T-helper 1 cell treated with Interleukin-12 subunit alpha and Interleukin-12 subunit beta and Interleukin-4 antibody, amounts not matched to agents 30 μg/mL and 1 μg/mL, for 36 hours (primary cell): Measurements from ENCODE around the gene ANAPC15.

Experiments used
- H3K27ac Mint-ChIP-seq: one replicate; pipeline ENCODE4 v1.8.0; 2021; ENCODE audit warnings: mild to moderate bottlenecking, mixed read lengths
- H3K27me3 Mint-ChIP-seq: one replicate; pipeline ENCODE4 v1.8.0; 2021; ENCODE audit warnings: low read depth, mixed read lengths
- H3K36me3 Mint-ChIP-seq: one replicate; pipeline ENCODE4 v1.8.0; 2021; ENCODE audit warnings: low read depth, mixed read lengths
- H3K4me1 Mint-ChIP-seq: one replicate; pipeline ENCODE4 v1.8.0; 2021; ENCODE audit warnings: low read depth, mixed read lengths
- H3K4me3 Mint-ChIP-seq: one replicate; pipeline ENCODE4 v1.8.0; 2021; ENCODE audit warnings: mild to moderate bottlenecking, moderate library complexity, mixed read lengths
- H3K9me3 Mint-ChIP-seq: one replicate; pipeline ENCODE4 v1.8.0; 2021; ENCODE audit warnings: mixed read lengths

ANAPC15 gene

DNA sequence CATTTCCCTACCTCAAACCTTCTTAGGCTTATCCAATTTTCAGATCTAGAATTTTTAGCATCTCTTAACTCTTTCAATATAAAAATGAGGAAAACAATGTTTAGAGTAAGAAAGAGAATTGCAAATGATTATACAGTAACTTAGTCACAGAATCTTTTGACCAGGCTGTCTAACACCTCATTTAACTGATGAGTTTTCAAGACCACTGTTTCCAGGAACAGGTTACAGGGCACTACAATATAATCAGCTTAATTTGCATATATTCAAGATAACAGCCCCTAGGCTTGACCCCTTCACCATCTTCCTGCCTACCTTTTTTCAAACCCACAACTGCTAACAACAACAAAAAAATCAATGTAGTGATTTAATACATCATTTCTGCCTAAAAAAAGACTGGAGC, 44.8 kb downstream of the ANAPC15 start:
- Mint-ChIP-seq H3K4me3 (no peak overlapping the region), H3K9me3 (no peaks in the 10 kb centered on the region), H3K27ac (no peak overlapping the region), H3K27me3 (no peaks in the 10 kb centered on the region), H3K36me3 (peaks cover 27% of the 10 kb centered on the region), H3K4me1 (peaks cover 40% of the 10 kb centered on the region)

DNA sequence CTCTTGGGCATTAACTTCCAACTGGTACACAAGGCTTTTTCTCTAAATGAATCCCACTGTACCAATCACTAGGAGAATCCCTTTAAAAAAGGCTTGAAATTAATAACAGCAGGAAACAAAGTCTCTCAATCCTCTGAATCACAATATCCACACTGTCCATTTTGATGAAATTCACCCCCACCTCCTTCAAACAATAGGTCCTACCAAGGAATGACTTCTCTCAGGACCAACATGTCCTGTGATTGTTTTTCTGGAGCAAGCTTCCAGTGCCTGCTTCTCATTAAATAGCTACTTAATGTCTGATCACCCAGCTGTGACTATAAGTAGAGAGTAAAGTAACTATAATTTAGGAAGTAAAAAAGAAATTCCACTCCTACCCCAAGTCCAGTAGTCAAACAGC, 45.2 kb downstream of the ANAPC15 start:
- no peaks in the 10 kb centered on the region for H3K9me3 Mint-ChIP-seq
- H3K4me3 Mint-ChIP-seq = no peak overlapping the region
- peaks cover 37% of the 10 kb centered on the region for H3K4me1 Mint-ChIP-seq
- H3K27ac Mint-ChIP-seq = no peak overlapping the region
- peaks cover 27% of the 10 kb centered on the region for H3K36me3 Mint-ChIP-seq
- H3K27me3 Mint-ChIP-seq = no peaks in the 10 kb centered on the region

DNA sequence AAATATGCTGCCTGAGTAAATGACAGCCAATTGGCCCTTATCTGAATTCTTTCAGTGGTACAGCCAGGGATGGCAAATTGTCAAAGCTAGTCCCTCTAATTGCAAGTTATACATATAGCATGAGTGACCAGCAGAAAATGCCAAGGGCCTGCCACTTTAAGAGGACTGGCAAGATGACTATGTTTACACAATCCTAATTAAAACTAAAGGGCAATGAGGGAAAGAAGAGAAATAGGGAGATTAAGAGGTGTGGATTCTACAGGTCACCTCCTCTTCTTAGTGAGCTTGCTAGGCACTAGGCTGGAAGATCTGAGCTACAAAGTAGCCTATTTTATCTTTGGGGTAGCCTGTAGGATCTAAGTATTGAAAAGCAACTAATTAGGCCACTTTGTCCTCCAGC, 45.6 kb downstream of the ANAPC15 start:
- Mint-ChIP-seq H3K4me1 (peaks cover 33% of the 10 kb centered on the region), H3K36me3 (peaks cover 29% of the 10 kb centered on the region), H3K4me3 (no peak overlapping the region), H3K27ac (no peak overlapping the region), H3K9me3 (no peaks in the 10 kb centered on the region), H3K27me3 (no peaks in the 10 kb centered on the region)

DNA sequence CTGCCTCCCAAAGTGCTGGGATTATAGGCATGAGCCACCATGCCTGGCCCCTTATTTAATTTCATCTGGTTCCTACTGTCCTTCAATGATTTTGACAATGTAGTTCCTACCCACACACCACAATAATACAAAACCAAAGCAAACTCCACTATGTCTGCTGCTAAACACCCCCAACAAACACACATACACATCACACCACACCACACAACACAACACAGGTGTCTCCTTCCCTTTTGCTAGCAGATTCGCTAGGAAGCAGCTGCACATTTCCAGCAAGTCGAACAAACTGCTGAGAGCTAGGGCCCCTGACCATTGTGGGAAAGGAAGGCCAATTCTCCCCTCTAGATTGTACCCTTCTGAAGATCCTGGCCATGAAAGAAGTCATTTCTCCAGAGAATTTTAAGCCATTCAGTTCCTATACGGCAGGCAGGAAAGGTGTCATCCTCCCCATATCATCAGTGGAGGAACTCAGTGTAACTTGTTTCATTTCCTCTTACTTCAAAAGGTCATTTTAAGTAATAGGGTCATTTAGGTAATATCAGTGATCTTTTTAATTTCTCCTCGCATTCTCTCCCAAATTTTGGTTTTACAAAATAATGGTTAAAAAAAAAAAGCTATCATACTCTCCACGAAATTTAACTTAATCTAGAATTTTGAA, 50.6 kb downstream of the ANAPC15 start:
- no peak overlapping the region for H3K4me3 Mint-ChIP-seq

More for the DNA sequence above, 50.6 kb downstream of the ANAPC15 start:
- no peak overlapping the region for H3K27ac Mint-ChIP-seq
- no peaks in the 10 kb centered on the region for H3K9me3 Mint-ChIP-seq
- peaks cover 18% of the 10 kb centered on the region for H3K36me3 Mint-ChIP-seq
- peaks cover 7% of the 10 kb centered on the region for H3K4me1 Mint-ChIP-seq
- H3K27me3 Mint-ChIP-seq = no peaks in the 10 kb centered on the region
